MCF 10A (cell line): ENCODE results near the gene GRM7. TPM values are rescaled to one million over a fixed set of nuclear protein-coding genes. Genes with fewer than 3 reads are reported as not detected.

Experiments used
- BruUV-seq: library from RNA; stranded (reverse); fragments of 400-500 nt; replicated peaks from 2 replicates; lab custom pipeline; 2021; lab: Mats Ljungman, UMichigan
- CTCF ChIA-PET: fragments of 300-600 bp; sonication (Branson Sonifier 250); formaldehyde crosslinking; extraction: SDS; loops from one replicate; lab custom pipeline; 2021; ENCODE audit warnings: antibody characterized with exemption, inconsistent platforms; lab: Yijun Ruan, JAX
- POLR2A ChIA-PET: fragments of 300-600, 350-650 bp; sonication (Branson Sonifier 250); formaldehyde crosslinking; extraction: SDS; loops from one replicate; lab custom pipeline; 2020; ENCODE audit warnings: antibody characterized with exemption, inconsistent platforms; lab: Yijun Ruan, JAX
- DNase-seq: peaks from one replicate; pipeline ENCODE4 v3.0.0-alpha.2; 2018; ENCODE audit not compliant: unreplicated experiment
- H3K27ac Mint-ChIP-seq: one replicate; pipeline ENCODE4 v1.8.0; 2022; ENCODE audit warnings: mild to moderate bottlenecking, low read depth, mixed read lengths; ENCODE audit not compliant: unreplicated experiment
- H3K27me3 Mint-ChIP-seq: one replicate; pipeline ENCODE4 v1.8.0; 2022; ENCODE audit warnings: mixed read lengths; ENCODE audit not compliant: insufficient read depth, unreplicated experiment
- H3K36me3 Mint-ChIP-seq: one replicate; pipeline ENCODE4 v1.8.0; 2022; ENCODE audit warnings: mild to moderate bottlenecking, moderate library complexity, mixed read lengths; ENCODE audit not compliant: insufficient read depth, unreplicated experiment
- H3K4me1 Mint-ChIP-seq: one replicate; pipeline ENCODE4 v1.8.0; 2022; ENCODE audit warnings: mixed read lengths; ENCODE audit not compliant: insufficient read depth, unreplicated experiment
- H3K4me3 Mint-ChIP-seq: one replicate; pipeline ENCODE4 v1.8.0; 2022; ENCODE audit warnings: mild to moderate bottlenecking, moderate library complexity, mixed read lengths; ENCODE audit not compliant: unreplicated experiment
- H3K9me3 Mint-ChIP-seq: one replicate; pipeline ENCODE4 v1.8.0; 2022; ENCODE audit warnings: mixed read lengths; ENCODE audit not compliant: unreplicated experiment
- CTCF ChIP-seq: fragments of 200-600 bp; IDR thresholded peaks from one replicate; pipeline ENCODE4 v1.8.0; 2022; ENCODE audit warnings: antibody characterized with exemption, mild to moderate bottlenecking; ENCODE audit not compliant: unreplicated experiment
- intact Hi-C: fragments of 100-400 bp; cut with micrococcal nuclease; formaldehyde crosslinking; loops from 2 replicates; pipeline ENCODE4 v1.14.1; 2022
- total RNA-seq: library from RNA; stranded (reverse); gene quantifications from 2 replicates; pipeline ENCODE4 v1.2.3, GENCODE V29; 2022

GRM7 gene
- total RNA-seq, 1 experiment from 2014 or later, result not detected

- no peak overlapping the region for H3K4me3 Mint-ChIP-seq
- ChIA-PET POLR2A (no interaction called here), CTCF (interaction anchor here (0.6 kb wide), 1 partner anchor 295 kb away, joined by 3 read pairs; no protein-coding TSS in a partner anchor)
- no peak overlapping the region for H3K27ac Mint-ChIP-seq
- TF ChIP-seq CTCF, result no peak
- no TSS peak for BruUV-seq
- no peaks in the 10 kb centered on the region for H3K9me3 Mint-ChIP-seq
- peaks cover 6% of the 10 kb centered on the region for H3K36me3 Mint-ChIP-seq
- no peaks in the 10 kb centered on the region for H3K27me3 Mint-ChIP-seq
- intact Hi-C loops, result no loop called here
- peaks cover 9% of the 10 kb centered on the region for H3K4me1 Mint-ChIP-seq
- peak; percentile 65 for DNase-seq
Observed at GRCh38 chr3:7565574-7565973, 704.7 kb downstream of the GRM7 start.

GRCh38 chr3:7567160-7567559 lies 706.2 kb downstream of the GRM7 start:
- POLR2A ChIA-PET, result no interaction called here
- no peak for DNase-seq
- Mint-ChIP-seq H3K27ac (no peak overlapping the region), H3K36me3 (peaks cover 6% of the 10 kb centered on the region), H3K27me3 (no peaks in the 10 kb centered on the region), H3K4me1 (peaks cover 9% of the 10 kb centered on the region), H3K4me3 (no peak overlapping the region), H3K9me3 (no peaks in the 10 kb centered on the region)
- CTCF ChIA-PET, result interaction anchor here (0.6 kb wide), 1 partner anchor 208 kb away, joined by 3 read pairs; no protein-coding TSS in a partner anchor
- TF ChIP-seq CTCF, result no peak
- intact Hi-C loops, result no loop called here
- no TSS peak for BruUV-seq

GRCh38 chr3:7568526-7569184 lies 707.7 kb downstream of the GRM7 start:
- Mint-ChIP-seq H3K36me3 (peaks cover 4% of the 10 kb centered on the region), H3K27ac (no peak overlapping the region), H3K27me3 (no peaks in the 10 kb centered on the region), H3K9me3 (no peaks in the 10 kb centered on the region), H3K4me3 (no peak overlapping the region), H3K4me1 (peaks cover 9% of the 10 kb centered on the region)
- no peak for TF ChIP-seq CTCF
- intact Hi-C loops, result no loop called here
- ChIA-PET CTCF (no interaction called here), POLR2A (no interaction called here)
- DNase-seq, result no peak
- no TSS peak for BruUV-seq

GRCh38 chr3:7573330-7573729 lies 712.4 kb downstream of the GRM7 start:
- Mint-ChIP-seq H3K27me3 (no peaks in the 10 kb centered on the region), H3K4me1 (no peaks in the 10 kb centered on the region), H3K4me3 (no peak overlapping the region), H3K36me3 (no peaks in the 10 kb centered on the region), H3K9me3 (no peaks in the 10 kb centered on the region), H3K27ac (no peak overlapping the region)
- ChIA-PET POLR2A (interaction anchor here (0.6 kb wide), 1 partner anchor 33 kb away, joined by 4 read pairs; no protein-coding TSS in a partner anchor), CTCF (no interaction called here)
- DNase-seq, result no peak
- BruUV-seq, result no TSS peak
- TF ChIP-seq CTCF, result no peak
- intact Hi-C loops, result no loop called here
